ENCODE data around the gene SPN.

GRCh38 chr16:29676989-29677785 is 14.1 kb downstream of the SPN start:
- TF ChIP-seq POLR2A (IDR thresholded peaks at IDR 0.05; ENCODE audit: low read depth, low read length) (no peak), POLR2AphosphoS5 (IDR thresholded peaks at IDR 0.05; ENCODE audit: low read depth, low read length) (no peak), TAF1 (IDR thresholded peaks at IDR 0.05; ENCODE audit: low read depth, low read length) (no peak), SPI1 (IDR thresholded peaks at IDR 0.05; ENCODE audit: low read depth, low read length) (no peak), POU2F2 (IDR thresholded peaks at IDR 0.05; ENCODE audit: low read depth, low read length) (no peak), PAX5 (IDR thresholded peaks at IDR 0.05; ENCODE audit: insufficient read depth, low read length, severe bottlenecking) (no peak)

Measured in GM12891 (cell line).